Sigmoid colon (tissue), 4 donors: ENCODE data around the gene GATA1.

Experiments used
- POLR2AphosphoS5 ChIP-seq, 4 donors: sonication (generic); formaldehyde crosslinking; IDR thresholded peaks; one replicate each; pipeline ENCODE4 v1.6.1; 2017; ENCODE audit warnings: antibody characterized with exemption in 4 of 4
- TF ChIP-seq, protein P1 (sequence below), 4 experiments: fragments of 450-650 bp in 3 of 4; fragments of 200-600 bp in 1 of 4; IDR thresholded peaks; one replicate each; pipeline ENCODE4 v1.5.1; 2016 to 2019; ENCODE audit warnings: antibody characterized with exemption in 4 of 4, mild to moderate bottlenecking in 3 of 4, moderate library complexity in 2 of 4

GRCh38 chrX:48747415-48748016 lies 38.9 kb upstream of the GATA1 start:
- TF ChIP-seq POLR2AphosphoS5 (IDR thresholded peaks at IDR 0.05) = no peak
- TF ChIP-seq, protein P1, sequence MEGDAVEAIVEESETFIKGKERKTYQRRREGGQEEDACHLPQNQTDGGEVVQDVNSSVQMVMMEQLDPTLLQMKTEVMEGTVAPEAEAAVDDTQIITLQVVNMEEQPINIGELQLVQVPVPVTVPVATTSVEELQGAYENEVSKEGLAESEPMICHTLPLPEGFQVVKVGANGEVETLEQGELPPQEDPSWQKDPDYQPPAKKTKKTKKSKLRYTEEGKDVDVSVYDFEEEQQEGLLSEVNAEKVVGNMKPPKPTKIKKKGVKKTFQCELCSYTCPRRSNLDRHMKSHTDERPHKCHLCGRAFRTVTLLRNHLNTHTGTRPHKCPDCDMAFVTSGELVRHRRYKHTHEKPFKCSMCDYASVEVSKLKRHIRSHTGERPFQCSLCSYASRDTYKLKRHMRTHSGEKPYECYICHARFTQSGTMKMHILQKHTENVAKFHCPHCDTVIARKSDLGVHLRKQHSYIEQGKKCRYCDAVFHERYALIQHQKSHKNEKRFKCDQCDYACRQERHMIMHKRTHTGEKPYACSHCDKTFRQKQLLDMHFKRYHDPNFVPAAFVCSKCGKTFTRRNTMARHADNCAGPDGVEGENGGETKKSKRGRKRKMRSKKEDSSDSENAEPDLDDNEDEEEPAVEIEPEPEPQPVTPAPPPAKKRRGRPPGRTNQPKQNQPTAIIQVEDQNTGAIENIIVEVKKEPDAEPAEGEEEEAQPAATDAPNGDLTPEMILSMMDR (IDR thresholded peaks at IDR 0.05) = no peak
